Caco-2 (cell line): ENCODE data around the gene CALB2. TPM values are rescaled to one million over a fixed set of nuclear protein-coding genes. Genes with fewer than 3 reads are reported as not detected.

Experiments
- BruUV-seq: library from RNA; stranded (reverse); fragments of 400-500 nt; replicated peaks from 2 replicates; lab custom pipeline; 2021; lab: Mats Ljungman, UMichigan
- CTCF ChIA-PET: fragments of 300-600 bp; sonication (Branson Sonifier 250); formaldehyde crosslinking; loops from one replicate; lab custom pipeline; 2022; ENCODE audit warnings: antibody characterized with exemption; lab: Charles Lee
- POLR2A ChIA-PET: fragments of 300-600 bp; sonication (Branson Sonifier 250); formaldehyde crosslinking; loops from one replicate; lab custom pipeline; 2022; ENCODE audit warnings: antibody characterized with exemption; lab: Charles Lee
- DNase-seq, 2 experiments: peaks; one replicate each; pipeline versions ENCODE4 v3.0.0 to v3.0.0-alpha.2; 2020 to 2022
- H3K27me3 ChIP-seq: replicated peaks from 2 replicates; pipeline ENCODE4 v1.6.0; 2011; ENCODE audit warnings: low read length; ENCODE audit not compliant: control insufficient read depth, insufficient read depth
- H3K36me3 ChIP-seq: 2 replicates; pipeline ENCODE4 v1.5.1; 2011; ENCODE audit warnings: low read length; ENCODE audit not compliant: control insufficient read depth, insufficient read depth
- H3K4me1 ChIP-seq: fragments of 250-450 bp; sonication (Bioruptor Pico); 2 replicates; pipeline ENCODE4 v1.5.1; 2020; ENCODE audit warnings: mild to moderate bottlenecking
- H3K4me3 ChIP-seq: 2 replicates; pipeline ENCODE4 v1.5.1; 2011; ENCODE audit warnings: low read depth, mild to moderate bottlenecking, control low read depth, low read length
- H3K9me3 ChIP-seq: fragments of 250-450 bp; sonication (Bioruptor Pico); 2 replicates; pipeline ENCODE4 v1.5.1; 2020; ENCODE audit warnings: mild to moderate bottlenecking, moderate library complexity
- H3K27ac Mint-ChIP-seq: one replicate; pipeline ENCODE4 v1.8.0; 2022; ENCODE audit warnings: mixed read lengths; ENCODE audit not compliant: unreplicated experiment
- H3K27me3 Mint-ChIP-seq: one replicate; pipeline ENCODE4 v1.8.0; 2022; ENCODE audit warnings: mixed read lengths; ENCODE audit not compliant: insufficient read depth, unreplicated experiment
- H3K36me3 Mint-ChIP-seq: one replicate; pipeline ENCODE4 v1.8.0; 2022; ENCODE audit warnings: mild to moderate bottlenecking, mixed read lengths; ENCODE audit not compliant: insufficient read depth, unreplicated experiment
- H3K4me1 Mint-ChIP-seq: one replicate; pipeline ENCODE4 v1.8.0; 2022; ENCODE audit warnings: low read depth, mixed read lengths; ENCODE audit not compliant: unreplicated experiment
- H3K4me3 Mint-ChIP-seq: one replicate; pipeline ENCODE4 v1.8.0; 2022; ENCODE audit warnings: mild to moderate bottlenecking, moderate library complexity, mixed read lengths; ENCODE audit not compliant: unreplicated experiment
- H3K9me3 Mint-ChIP-seq: one replicate; pipeline ENCODE4 v1.8.0; 2022; ENCODE audit warnings: mixed read lengths; ENCODE audit not compliant: unreplicated experiment
- intact Hi-C: fragments of 100-400 bp; cut with micrococcal nuclease; formaldehyde crosslinking; loops from one replicate; pipeline ENCODE4 v1.10.0; 2022; ENCODE audit not compliant: unreplicated experiment
- total RNA-seq: library from RNA; stranded (reverse); gene quantifications from 2 replicates; pipeline ENCODE4 v1.2.3, GENCODE V29; 2022
- TF ChIP-seq, protein P1 (sequence below), 2 experiments: fragments of 200-600 bp in 1 of 2; IDR thresholded peaks; 1 replicate in 1 of 2; 2 replicates in 1 of 2; pipeline versions ENCODE4 v1.5.1 to v1.8.0; 2011 to 2022; ENCODE audit warnings: antibody characterized with exemption in 1 of 2, control low read depth in 1 of 2, inconsistent platforms in 1 of 2, low read depth in 1 of 2, low read length in 1 of 2, mild to moderate bottlenecking in 1 of 2, moderate library complexity in 1 of 2; ENCODE audit not compliant: insufficient read depth in 1 of 2, severe bottlenecking in 1 of 2, unreplicated experiment in 1 of 2

Gene CALB2
- total RNA-seq, 1 experiment from 2014 or later, result not detected

DNA sequence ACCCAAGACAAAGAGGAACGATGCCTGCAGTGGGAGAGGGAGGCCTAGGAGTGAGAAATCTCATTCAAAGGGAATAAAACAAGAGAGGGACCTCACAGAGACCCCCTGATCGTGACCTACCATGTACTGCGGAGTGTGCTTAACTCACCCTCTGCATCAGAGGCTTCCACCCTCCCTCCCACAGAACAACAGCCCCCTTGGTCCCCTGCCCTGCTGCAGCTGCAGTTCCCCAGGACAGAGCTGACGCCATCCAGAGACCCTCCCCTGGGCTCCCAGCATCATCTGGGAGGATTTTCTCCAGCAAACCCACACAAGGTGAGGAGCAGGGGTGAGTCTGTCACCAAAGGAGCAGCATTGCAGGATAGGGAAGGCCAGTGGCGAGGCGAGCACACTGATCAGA lies 43.5 kb downstream of the CALB2 start:
- intact Hi-C loops, result no loop called here
- Histone ChIP-seq H3K27me3 (no peaks in the 10 kb centered on the region), H3K4me1 (no peaks in the 10 kb centered on the region), H3K9me3 (peaks cover 11% of the 10 kb centered on the region), H3K4me3 (no peak overlapping the region), H3K36me3 (no peaks in the 10 kb centered on the region)
- BruUV-seq, result no TSS peak
- H3K9me3 Mint-ChIP-seq, result no peaks in the 10 kb centered on the region
- CTCF ChIA-PET, result no interaction called here
- POLR2A ChIA-PET, result no interaction called here
- H3K27ac Mint-ChIP-seq, result no peak overlapping the region
- peaks cover 8% of the 10 kb centered on the region for H3K27me3 Mint-ChIP-seq
- TF ChIP-seq, protein P1, sequence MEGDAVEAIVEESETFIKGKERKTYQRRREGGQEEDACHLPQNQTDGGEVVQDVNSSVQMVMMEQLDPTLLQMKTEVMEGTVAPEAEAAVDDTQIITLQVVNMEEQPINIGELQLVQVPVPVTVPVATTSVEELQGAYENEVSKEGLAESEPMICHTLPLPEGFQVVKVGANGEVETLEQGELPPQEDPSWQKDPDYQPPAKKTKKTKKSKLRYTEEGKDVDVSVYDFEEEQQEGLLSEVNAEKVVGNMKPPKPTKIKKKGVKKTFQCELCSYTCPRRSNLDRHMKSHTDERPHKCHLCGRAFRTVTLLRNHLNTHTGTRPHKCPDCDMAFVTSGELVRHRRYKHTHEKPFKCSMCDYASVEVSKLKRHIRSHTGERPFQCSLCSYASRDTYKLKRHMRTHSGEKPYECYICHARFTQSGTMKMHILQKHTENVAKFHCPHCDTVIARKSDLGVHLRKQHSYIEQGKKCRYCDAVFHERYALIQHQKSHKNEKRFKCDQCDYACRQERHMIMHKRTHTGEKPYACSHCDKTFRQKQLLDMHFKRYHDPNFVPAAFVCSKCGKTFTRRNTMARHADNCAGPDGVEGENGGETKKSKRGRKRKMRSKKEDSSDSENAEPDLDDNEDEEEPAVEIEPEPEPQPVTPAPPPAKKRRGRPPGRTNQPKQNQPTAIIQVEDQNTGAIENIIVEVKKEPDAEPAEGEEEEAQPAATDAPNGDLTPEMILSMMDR (IDR thresholded peaks at IDR 0.05; ENCODE audit: insufficient read depth in 1 of 2, low read depth in 1 of 2, low read length in 1 of 2, severe bottlenecking in 1 of 2, unreplicated experiment in 1 of 2), result no peak
- DNase-seq, result no peak
- H3K36me3 Mint-ChIP-seq, result no peaks in the 10 kb centered on the region
- H3K4me1 Mint-ChIP-seq, result no peaks in the 10 kb centered on the region
- no peak overlapping the region for H3K4me3 Mint-ChIP-seq

DNA sequence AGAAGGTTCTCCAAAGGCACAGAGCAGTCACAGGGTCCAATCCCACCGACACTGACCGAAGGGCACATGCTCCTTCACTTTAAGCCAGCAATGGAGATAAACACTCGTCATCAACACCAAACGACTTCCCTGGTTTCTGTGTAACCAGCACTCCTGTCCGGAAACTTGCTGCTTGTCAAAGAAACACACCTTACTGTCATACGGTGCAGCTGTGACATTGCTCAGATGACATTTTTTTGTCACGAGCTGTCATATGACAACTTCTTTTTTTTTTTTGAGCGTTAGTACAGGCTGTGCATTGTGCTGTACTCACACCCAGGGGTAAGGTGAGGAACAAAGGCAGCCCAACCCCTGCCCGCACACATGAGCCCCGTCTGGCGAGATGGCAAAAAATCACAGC lies 44.2 kb downstream of the CALB2 start:
- no peaks in the 10 kb centered on the region for H3K27me3 ChIP-seq
- Mint-ChIP-seq H3K36me3 (no peaks in the 10 kb centered on the region), H3K4me1 (no peaks in the 10 kb centered on the region), H3K9me3 (no peaks in the 10 kb centered on the region), H3K27me3 (peaks cover 12% of the 10 kb centered on the region), H3K27ac (no peak overlapping the region), H3K4me3 (no peak overlapping the region)
- ChIA-PET CTCF (no interaction called here), POLR2A (no interaction called here)
- no peak overlapping the region for H3K4me3 ChIP-seq
- TF ChIP-seq, protein P1 (IDR thresholded peaks at IDR 0.05; ENCODE audit: insufficient read depth in 1 of 2, low read depth in 1 of 2, low read length in 1 of 2, severe bottlenecking in 1 of 2, unreplicated experiment in 1 of 2), result no peak
- no peaks in the 10 kb centered on the region for H3K36me3 ChIP-seq
- peaks cover 11% of the 10 kb centered on the region for H3K9me3 ChIP-seq
- DNase-seq, result no peak
- no TSS peak for BruUV-seq
- H3K4me1 ChIP-seq, result no peaks in the 10 kb centered on the region
- intact Hi-C loops, result no loop called here

DNA sequence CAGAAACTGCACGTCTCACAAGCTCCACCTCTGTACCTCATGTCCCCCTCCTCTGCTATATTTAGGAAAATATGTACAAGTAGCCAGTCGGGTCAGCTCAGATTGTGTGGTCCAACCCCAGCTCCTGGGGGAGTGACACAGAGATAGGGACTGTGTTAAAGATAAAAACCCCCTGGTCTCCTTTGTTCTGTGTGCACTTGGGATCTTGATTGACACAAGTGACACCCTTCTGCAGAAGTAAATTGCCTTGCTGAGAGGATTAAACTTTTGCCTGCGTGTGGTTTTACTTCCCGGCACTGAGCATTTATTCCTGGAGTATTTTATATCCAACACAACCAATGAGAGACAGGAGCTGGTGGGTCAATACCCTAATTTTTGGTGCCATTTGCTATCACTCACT lies 45.8 kb downstream of the CALB2 start:
- ChIA-PET CTCF (interaction anchor here (1.1 kb wide), 1 partner anchor 95 kb away, joined by 3 read pairs; no protein-coding TSS in a partner anchor), POLR2A (no interaction called here)
- Mint-ChIP-seq H3K4me1 (no peaks in the 10 kb centered on the region), H3K27ac (no peak overlapping the region), H3K4me3 (no peak overlapping the region), H3K9me3 (no peaks in the 10 kb centered on the region), H3K36me3 (no peaks in the 10 kb centered on the region), H3K27me3 (peaks cover 23% of the 10 kb centered on the region)
- no TSS peak for BruUV-seq
- H3K4me3 ChIP-seq, result no peak overlapping the region
- no peak for DNase-seq
- no peaks in the 10 kb centered on the region for H3K36me3 ChIP-seq
- TF ChIP-seq, protein P1 (IDR thresholded peaks at IDR 0.05; ENCODE audit: insufficient read depth in 1 of 2, low read depth in 1 of 2, low read length in 1 of 2, severe bottlenecking in 1 of 2, unreplicated experiment in 1 of 2), result no peak
- peaks cover 9% of the 10 kb centered on the region; the same call in 1 of the 2 replicates for H3K4me1 ChIP-seq
- peaks cover 11% of the 10 kb centered on the region for H3K9me3 ChIP-seq
- H3K27me3 ChIP-seq, result no peaks in the 10 kb centered on the region
- intact Hi-C loops, result no loop called here
